PC-3 (cell line): Measurements from ENCODE around the gene R3HCC1L. TPM values are rescaled to one million over a fixed set of nuclear protein-coding genes. Genes with fewer than 3 reads are reported as not detected.

Experiments
- ATAC-seq: fragments of 200-7000 bp; cut with Tn5 transposase; 2 replicates; pipeline ENCODE4 v1.9.1; 2020; ENCODE audit warnings: mild to moderate bottlenecking, moderate library complexity
- BruUV-seq: library from RNA; stranded (reverse); fragments of 400-500 nt; replicated peaks from 2 replicates; lab custom pipeline; 2021; lab: Mats Ljungman, UMichigan
- CTCF ChIA-PET: fragments of 300-600 bp; sonication (Branson Sonifier 250); formaldehyde crosslinking; loops from one replicate; lab custom pipeline; 2022; ENCODE audit warnings: antibody characterized with exemption; lab: Charles Lee
- POLR2A ChIA-PET: fragments of 300-600 bp; sonication (Branson Sonifier 250); formaldehyde crosslinking; loops from one replicate; lab custom pipeline; 2022; ENCODE audit warnings: antibody characterized with exemption; ENCODE audit not compliant: unreplicated experiment; lab: Charles Lee
- DNase-seq: peaks from one replicate; pipeline ENCODE4 v3.0.0-alpha.2; 2015
- H2AFZ ChIP-seq: fragments of 300-600 bp; sonication (generic); 2 replicates; pipeline ENCODE4 v1.6.0; 2016; ENCODE audit warnings: antibody characterized with exemption, low read length
- H3F3A ChIP-seq: fragments of 300-600 bp; sonication (generic); one replicate; pipeline ENCODE4 v1.6.0; 2017; ENCODE audit warnings: antibody characterized with exemption, low read length, control low read depth, mild to moderate bottlenecking; ENCODE audit not compliant: unreplicated experiment
- H3K27ac ChIP-seq: fragments of 300-600 bp; sonication (generic); 2 replicates; pipeline ENCODE4 v1.5.1; 2016; ENCODE audit warnings: mild to moderate bottlenecking, low read length
- H3K27me3 ChIP-seq: fragments of 300-600 bp; sonication (generic); 2 replicates; pipeline ENCODE4 v1.6.1; 2016; ENCODE audit warnings: low read length, mixed read lengths
- H3K36me3 ChIP-seq: fragments of 300-600 bp; sonication (generic); 2 replicates; pipeline ENCODE4 v1.6.1; 2016; ENCODE audit warnings: low read depth, mixed run types, low read length, mixed read lengths
- H3K4me1 ChIP-seq: fragments of 300-600 bp; sonication (generic); 2 replicates; pipeline ENCODE4 v1.5.1; 2016; ENCODE audit warnings: low read length; ENCODE audit not compliant: insufficient read depth
- H3K4me2 ChIP-seq: fragments of 300-600 bp; sonication (generic); 2 replicates; pipeline ENCODE4 v1.6.0; 2016; ENCODE audit warnings: low read length
- H3K4me3 ChIP-seq: fragments of 300-600 bp; sonication (generic); 2 replicates; pipeline ENCODE4 v1.5.1; 2016; ENCODE audit warnings: mild to moderate bottlenecking, low read length, mixed read lengths
- H3K79me2 ChIP-seq: fragments of 300-600 bp; sonication (generic); 2 replicates; pipeline ENCODE4 v1.6.1; 2017; ENCODE audit warnings: low read length, mixed read lengths
- H3K9ac ChIP-seq: fragments of 300-600 bp; sonication (generic); 2 replicates; pipeline ENCODE4 v1.6.0; 2016; ENCODE audit warnings: mild to moderate bottlenecking, low read length
- H3K9me2 ChIP-seq: fragments of 300-600 bp; sonication (generic); replicated peaks from 2 replicates; pipeline ENCODE4 v1.6.1; 2016; ENCODE audit warnings: mixed run types, low read length, mixed read lengths
- H3K9me3 ChIP-seq: fragments of 300-600 bp; sonication (generic); 2 replicates; pipeline ENCODE4 v1.6.1; 2016; ENCODE audit warnings: low read length, mixed read lengths
- H4K20me1 ChIP-seq: fragments of 300-600 bp; sonication (generic); 2 replicates; pipeline ENCODE4 v1.6.1; 2016; ENCODE audit warnings: low read length, mixed read lengths
- CTCF ChIP-seq: fragments of 300-600 bp; sonication (generic); conservative IDR thresholded peaks from 2 replicates; pipeline ENCODE4 v1.5.1; 2017; ENCODE audit warnings: antibody characterized with exemption, low read depth, mild to moderate bottlenecking, low read length
- EZH2 ChIP-seq: fragments of 300-600 bp; sonication (generic); IDR thresholded peaks from one replicate; pipeline ENCODE4 v1.6.1; 2017; ENCODE audit warnings: antibody characterized with exemption, mild to moderate bottlenecking, low read length; ENCODE audit not compliant: unreplicated experiment
- EZH2phosphoT487 ChIP-seq: fragments of 300-600 bp; sonication (generic); IDR thresholded peaks from 2 replicates; pipeline ENCODE4 v1.6.1; 2018; ENCODE audit warnings: mild to moderate bottlenecking, antibody characterized with exemption, low read length, borderline replicate concordance
- intact Hi-C: fragments of 100-400 bp; cut with micrococcal nuclease; formaldehyde crosslinking; loops from 2 replicates; pipeline ENCODE4 v1.9.0; 2023
- total RNA-seq: library from RNA; depleted of rRNA; stranded (reverse); fragments of >200 nt; gene quantifications from 2 replicates; pipeline ENCODE4 v1.2.3, GENCODE V29; 2014

R3HCC1L gene
- total RNA-seq, 1 experiment from 2014 or later: 15.3 TPM

GRCh38 chr10:98193037-98193436 is 58.6 kb downstream of the R3HCC1L start:
- POLR2A ChIA-PET: no interaction called here
- H3K36me3 ChIP-seq: 0 out of 2 replicates have a peak, but pooled peaks cover 2% of the 10 kb centered on the region

GRCh38 chr10:98194633-98195032 is 60.2 kb downstream of the R3HCC1L start:
- BruUV-seq: no TSS peak
- H3F3A ChIP-seq: no peaks in the 10 kb centered on the region
- CTCF ChIA-PET: no interaction called here

More at GRCh38 chr10:98193037-98193436, 58.6 kb downstream of the R3HCC1L start:
- no peaks in the 10 kb centered on the region for H3K9me2 ChIP-seq
- H3K4me1 ChIP-seq: no peaks in the 10 kb centered on the region
- no peak overlapping the region for H3K4me2 ChIP-seq
- no peak overlapping the region for H3K9ac ChIP-seq
- intact Hi-C loops: no loop called here
- CTCF ChIA-PET: no interaction called here
- H3K27ac ChIP-seq: no peak overlapping the region
- no TSS peak for BruUV-seq
- ATAC-seq (no peak), DNase-seq (no peak)
- H2AFZ ChIP-seq: no peak overlapping the region
- H4K20me1 ChIP-seq: no peaks in the 10 kb centered on the region
- no peaks in the 10 kb centered on the region for H3F3A ChIP-seq
- no peak overlapping the region for H3K4me3 ChIP-seq
- no peaks in the 10 kb centered on the region for H3K79me2 ChIP-seq
- H3K27me3 ChIP-seq: no peaks in the 10 kb centered on the region
- no peaks in the 10 kb centered on the region for H3K9me3 ChIP-seq
- TF ChIP-seq CTCF (no peak), EZH2 (no peak), EZH2phosphoT487 (no peak)

More at GRCh38 chr10:98194633-98195032, 60.2 kb downstream of the R3HCC1L start:
- no peak overlapping the region for H3K9ac ChIP-seq
- intact Hi-C loops: no loop called here
- H3K4me1 ChIP-seq: no peaks in the 10 kb centered on the region
- H3K4me3 ChIP-seq: no peak overlapping the region
- no peak overlapping the region for H3K4me2 ChIP-seq
- H3K27me3 ChIP-seq: no peaks in the 10 kb centered on the region
- 0 out of 2 replicates have a peak, but pooled peaks cover 2% of the 10 kb centered on the region for H3K36me3 ChIP-seq
- no peak overlapping the region for H2AFZ ChIP-seq
- TF ChIP-seq EZH2phosphoT487 (no peak), EZH2 (no peak), CTCF (no peak)
- H4K20me1 ChIP-seq: no peaks in the 10 kb centered on the region
- no peak overlapping the region for H3K27ac ChIP-seq
- POLR2A ChIA-PET: no interaction called here
- DNase-seq (no peak), ATAC-seq (no peak)
- no peaks in the 10 kb centered on the region for H3K79me2 ChIP-seq
- no peaks in the 10 kb centered on the region for H3K9me3 ChIP-seq
- H3K9me2 ChIP-seq: no peaks in the 10 kb centered on the region
